ENCODE measurements around the gene TLCD3B. TPM values are rescaled to one million over a fixed set of nuclear protein-coding genes. Genes with fewer than 3 reads are reported as not detected.

The TLCD3B gene
- total and polyA plus RNA-seq, 2 of the 4 experiments (the other 2 are of a cell fraction): 0.19 TPM; not detected in 1

DNA sequence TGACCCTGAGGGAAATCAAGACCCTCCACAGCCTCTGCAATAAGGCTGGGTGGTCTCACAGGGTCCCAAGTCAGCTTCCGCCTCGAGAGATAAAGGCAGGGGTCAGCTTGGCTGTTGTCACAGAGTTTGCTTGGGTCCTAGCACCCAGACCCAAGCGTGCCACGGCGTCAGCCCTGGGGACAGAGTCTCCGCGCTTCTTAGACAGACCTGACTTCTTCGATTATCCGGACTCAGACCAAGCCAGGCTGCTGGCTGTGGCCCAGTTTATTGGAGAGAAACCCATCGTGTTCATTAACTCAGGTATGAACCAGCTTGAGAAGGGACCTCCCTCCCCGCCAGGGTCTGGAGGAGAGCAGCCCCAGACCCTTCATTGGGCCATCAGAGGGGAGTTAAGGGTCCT, 7.5 kb downstream of the TLCD3B start:
- H3K4me1 ChIP-seq (ENCODE audit: control insufficient read depth, insufficient read depth, low read length): no peaks in the 10 kb centered on the region
- H3K79me1 ChIP-seq (ENCODE audit: low read depth in 1 of 2, low read length in 2 of 2): no peaks in the 10 kb centered on the region
- DNase-seq (no peak), ATAC-seq (ENCODE audit: low read depth) (no peak)
- POLR2A ChIA-PET (ENCODE audit: unreplicated experiment): interaction anchor here (0.6 kb wide), 1 partner anchor 155 kb away, joined by 3 read pairs; no protein-coding TSS in a partner anchor
- H2AFZ ChIP-seq (replicated peaks; ENCODE audit: low read length, poor library complexity): no peak overlapping the region
- intact Hi-C loops (cut with micrococcal nuclease) (loop anchor here (5.0 kb wide), 1 partner anchor 206 kb away; the partner anchor contains the start of gene PAGR1), dilution Hi-C loops (cut with HindIII; ENCODE audit: low sequenced_read_pairs, unreplicated experiment) (no loop called here), in situ Hi-C loops (cut with MboI; ENCODE audit: low sequenced_read_pairs) (loop anchor here (10.0 kb wide), 1 partner anchor 329 kb away; no protein-coding TSS in a partner anchor)
- H3K27ac ChIP-seq (ENCODE audit: insufficient read depth, low read length): no peak overlapping the region
- H2AK5ac ChIP-seq (ENCODE audit: low read depth, low read length): no peak overlapping the region
- no peak overlapping the region for H2BK120ac ChIP-seq (ENCODE audit: low read depth, low read length)
- no peak overlapping the region for H3K4ac ChIP-seq (ENCODE audit: low read depth, low read length)
- no peak overlapping the region for H2BK20ac ChIP-seq (ENCODE audit: low read depth, low read length)
- H3K18ac ChIP-seq (ENCODE audit: low read depth, low read length): no peak overlapping the region
- no peak overlapping the region for H3K4me2 ChIP-seq (ENCODE audit: low read depth, low read length)
- H3K9me1 ChIP-seq (ENCODE audit: insufficient read depth, low read length): no peaks in the 10 kb centered on the region
- peaks cover 42% of the 10 kb centered on the region for H3K27me3 ChIP-seq (ENCODE audit: control insufficient read depth, insufficient read depth, low read length)
- no peak for TF ChIP-seq RAD21 (IDR thresholded peaks at IDR 0.05; ENCODE audit: low read length)
- TF ChIP-seq SMC3 (IDR thresholded peaks at IDR 0.05; ENCODE audit: low read depth, low read length): no peak
- TF ChIP-seq MXI1 (IDR thresholded peaks at IDR 0.05; ENCODE audit: borderline replicate concordance, low read depth, low read length): no peak
- no peak for TF ChIP-seq POLR2A (IDR thresholded peaks at IDR 0.05; ENCODE audit: low read depth, low read length)
- TF ChIP-seq CEBPB (IDR thresholded peaks at IDR 0.05; ENCODE audit: low read depth, low read length): no peak
- TF ChIP-seq NFE2L2 (IDR thresholded peaks at IDR 0.05; ENCODE audit: low read depth, low read length): no peak
- no peak for TF ChIP-seq CHD1 (IDR thresholded peaks at IDR 0.05; ENCODE audit: low read depth, low read length)
- TF ChIP-seq RFX5 (IDR thresholded peaks at IDR 0.05; ENCODE audit: low read depth, low read length): no peak
- TF ChIP-seq ELK1 (IDR thresholded peaks at IDR 0.05; ENCODE audit: borderline replicate concordance, low read depth, low read length): no peak
- TF ChIP-seq, protein P1, sequence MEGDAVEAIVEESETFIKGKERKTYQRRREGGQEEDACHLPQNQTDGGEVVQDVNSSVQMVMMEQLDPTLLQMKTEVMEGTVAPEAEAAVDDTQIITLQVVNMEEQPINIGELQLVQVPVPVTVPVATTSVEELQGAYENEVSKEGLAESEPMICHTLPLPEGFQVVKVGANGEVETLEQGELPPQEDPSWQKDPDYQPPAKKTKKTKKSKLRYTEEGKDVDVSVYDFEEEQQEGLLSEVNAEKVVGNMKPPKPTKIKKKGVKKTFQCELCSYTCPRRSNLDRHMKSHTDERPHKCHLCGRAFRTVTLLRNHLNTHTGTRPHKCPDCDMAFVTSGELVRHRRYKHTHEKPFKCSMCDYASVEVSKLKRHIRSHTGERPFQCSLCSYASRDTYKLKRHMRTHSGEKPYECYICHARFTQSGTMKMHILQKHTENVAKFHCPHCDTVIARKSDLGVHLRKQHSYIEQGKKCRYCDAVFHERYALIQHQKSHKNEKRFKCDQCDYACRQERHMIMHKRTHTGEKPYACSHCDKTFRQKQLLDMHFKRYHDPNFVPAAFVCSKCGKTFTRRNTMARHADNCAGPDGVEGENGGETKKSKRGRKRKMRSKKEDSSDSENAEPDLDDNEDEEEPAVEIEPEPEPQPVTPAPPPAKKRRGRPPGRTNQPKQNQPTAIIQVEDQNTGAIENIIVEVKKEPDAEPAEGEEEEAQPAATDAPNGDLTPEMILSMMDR (conservative IDR thresholded peaks at IDR 0.05; ENCODE audit: low read depth, low read length): no peak
- no peak for TF ChIP-seq MAZ (IDR thresholded peaks at IDR 0.05; ENCODE audit: borderline replicate concordance, low read depth, low read length)
- TF ChIP-seq, protein P2, sequence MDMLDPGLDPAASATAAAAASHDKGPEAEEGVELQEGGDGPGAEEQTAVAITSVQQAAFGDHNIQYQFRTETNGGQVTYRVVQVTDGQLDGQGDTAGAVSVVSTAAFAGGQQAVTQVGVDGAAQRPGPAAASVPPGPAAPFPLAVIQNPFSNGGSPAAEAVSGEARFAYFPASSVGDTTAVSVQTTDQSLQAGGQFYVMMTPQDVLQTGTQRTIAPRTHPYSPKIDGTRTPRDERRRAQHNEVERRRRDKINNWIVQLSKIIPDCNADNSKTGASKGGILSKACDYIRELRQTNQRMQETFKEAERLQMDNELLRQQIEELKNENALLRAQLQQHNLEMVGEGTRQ (IDR thresholded peaks at IDR 0.05; ENCODE audit: low read depth, low read length): no peak
- TF ChIP-seq RCOR1 (IDR thresholded peaks at IDR 0.05; ENCODE audit: insufficient replicate concordance, low read length): no peak
- no peak overlapping the region for H3K23ac ChIP-seq (ENCODE audit: low read depth, low read length)
- H3K56ac ChIP-seq (ENCODE audit: extremely low read depth, insufficient read depth, low read length): no peak overlapping the region
- H4K91ac ChIP-seq (ENCODE audit: insufficient read depth, low read depth, low read length): no peak overlapping the region
- H3K14ac ChIP-seq (replicated peaks; ENCODE audit: low read depth, low read length): no peak overlapping the region
- no peak overlapping the region for H2BK5ac ChIP-seq (ENCODE audit: low read depth, low read length, poor library complexity, severe bottlenecking)
- CTCF ChIA-PET: no interaction called here
- H3K4me3 ChIP-seq (ENCODE audit: insufficient read depth, low read depth, low read length): no peak overlapping the region
- H4K5ac ChIP-seq (ENCODE audit: low read depth, low read length): no peak overlapping the region
- BruUV-seq (replicated peaks): no TSS peak
- no peaks in the 10 kb centered on the region for H3K9me3 ChIP-seq (ENCODE audit: control insufficient read depth, insufficient read depth, low read length)
- H4K8ac ChIP-seq (ENCODE audit: low read depth in 2 of 2, low read length in 2 of 2): no peak overlapping the region
- no peak overlapping the region for H2BK15ac ChIP-seq (ENCODE audit: low read depth, low read length)
- no peak overlapping the region for H3K9ac ChIP-seq (ENCODE audit: low read depth, low read length)
- H4K20me1 ChIP-seq (ENCODE audit: insufficient read depth, low read length): 0 out of 2 replicates have a peak, but pooled peaks cover 7% of the 10 kb centered on the region
- 77% methylated on average over 8 of the region's 11 CpGs; no CpG with 5 or more reads in 1 of the 2 experiments for WGBS, 2 experiments (ENCODE audit: extremely low coverage in 2 of 2, insufficient read length in 1 of 2)
- H3K36me3 ChIP-seq (ENCODE audit: control insufficient read depth, insufficient read depth, low read length): no peaks in the 10 kb centered on the region
- H2AK9ac ChIP-seq (replicated peaks; ENCODE audit: low read depth, low read length, poor library complexity): no peak overlapping the region
